ENCODE data around the gene BABAM2. TPM values are rescaled to one million over a fixed set of nuclear protein-coding genes. Genes with fewer than 3 reads are reported as not detected.

BABAM2 gene
- total and polyA plus RNA-seq, 2 experiments from 2014 or later = 17.8 to 21.5 TPM

DNA sequence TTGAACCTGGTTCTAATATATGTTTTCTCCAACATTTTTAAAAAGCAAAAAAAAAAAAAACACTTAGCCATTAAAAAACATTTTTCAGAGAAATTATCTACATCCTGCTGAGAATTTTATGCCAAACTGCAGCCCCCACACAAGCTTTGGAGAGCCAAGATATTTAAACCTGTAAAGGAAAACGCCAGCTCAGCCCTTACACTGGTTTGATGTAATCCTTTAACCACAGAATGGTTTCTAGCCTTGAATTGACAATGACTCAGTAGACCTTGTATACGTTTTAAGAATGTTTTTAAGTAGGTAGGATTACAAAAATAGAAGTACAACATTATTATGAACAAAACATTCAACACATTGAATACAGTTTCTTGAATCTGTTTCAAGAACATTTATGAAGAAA is 113.6 kb downstream of the BABAM2 start (continued):
- no peak for TF ChIP-seq NANOG (IDR thresholded peaks at IDR 0.05; ENCODE audit: borderline replicate concordance)

DNA sequence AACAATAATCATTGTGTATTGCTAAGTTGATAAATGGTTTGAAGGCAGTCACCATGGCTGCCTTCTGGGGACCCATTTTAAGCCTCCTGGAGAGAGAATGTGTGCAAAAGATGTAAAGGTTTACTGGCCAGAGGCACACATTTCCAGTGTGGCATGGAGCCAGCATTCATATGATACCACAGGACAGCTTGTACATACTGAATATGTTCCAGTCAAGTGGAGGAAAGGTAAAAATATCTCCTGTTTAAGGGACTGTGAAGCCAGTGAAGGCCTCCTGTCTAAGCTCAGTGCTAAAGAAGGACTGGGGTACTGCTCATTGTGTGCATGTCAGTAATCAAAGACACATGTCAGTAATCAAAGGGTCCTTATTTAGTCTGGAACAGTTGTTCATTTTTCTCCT is 119.2 kb downstream of the BABAM2 start:
- H3K9me3 Mint-ChIP-seq = no peaks in the 10 kb centered on the region
- Histone ChIP-seq H3K4me3 (no peak overlapping the region), H3K36me3 (ENCODE audit: insufficient read depth) (no peaks in the 10 kb centered on the region), H3F3A (replicated peaks; ENCODE audit: low read depth) (no peaks in the 10 kb centered on the region), H3K4me1 (ENCODE audit: insufficient read depth) (no peaks in the 10 kb centered on the region), H4K20me1 (replicated peaks; ENCODE audit: insufficient read depth) (no peaks in the 10 kb centered on the region), H3K9me2 (ENCODE audit: insufficient read depth) (no peaks in the 10 kb centered on the region), H3K4me2 (no peak overlapping the region), H3K27me3 (ENCODE audit: insufficient read depth) (no peaks in the 10 kb centered on the region), H2AFZ (no peak overlapping the region), H3K27ac (ENCODE audit: low read depth) (no peak overlapping the region), H3K79me2 (replicated peaks; ENCODE audit: insufficient read depth) (no peaks in the 10 kb centered on the region)
- TF ChIP-seq ZNF114 (CRISPR knock-in tag; IDR thresholded peaks at IDR 0.05) (no peak), NANOG (IDR thresholded peaks at IDR 0.05; ENCODE audit: borderline replicate concordance) (no peak), ZNF462 (CRISPR knock-in tag; IDR thresholded peaks at IDR 0.05) (no peak), EZH2 (IDR thresholded peaks at IDR 0.05; ENCODE audit: low read depth, unreplicated experiment) (no peak)
- TF ChIP-seq, protein P1, sequence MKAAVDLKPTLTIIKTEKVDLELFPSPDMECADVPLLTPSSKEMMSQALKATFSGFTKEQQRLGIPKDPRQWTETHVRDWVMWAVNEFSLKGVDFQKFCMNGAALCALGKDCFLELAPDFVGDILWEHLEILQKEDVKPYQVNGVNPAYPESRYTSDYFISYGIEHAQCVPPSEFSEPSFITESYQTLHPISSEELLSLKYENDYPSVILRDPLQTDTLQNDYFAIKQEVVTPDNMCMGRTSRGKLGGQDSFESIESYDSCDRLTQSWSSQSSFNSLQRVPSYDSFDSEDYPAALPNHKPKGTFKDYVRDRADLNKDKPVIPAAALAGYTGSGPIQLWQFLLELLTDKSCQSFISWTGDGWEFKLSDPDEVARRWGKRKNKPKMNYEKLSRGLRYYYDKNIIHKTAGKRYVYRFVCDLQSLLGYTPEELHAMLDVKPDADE (IDR thresholded peaks at IDR 0.05) = no peak
- H3K4me3 Mint-ChIP-seq = no peak overlapping the region
- DNase-seq (ENCODE audit: low spot score) = no peak
- ATAC-seq = no peak
- H3K36me3 Mint-ChIP-seq (ENCODE audit: low read depth) = no peaks in the 10 kb centered on the region
- no peaks in the 10 kb centered on the region for H3K4me1 Mint-ChIP-seq
- H3K27me3 Mint-ChIP-seq (ENCODE audit: insufficient read depth, low read depth, poor library complexity) = no peaks in the 10 kb centered on the region
- no peak overlapping the region for H3K27ac Mint-ChIP-seq
